Panc1 (cell line): ENCODE data around the gene MYH14. TPM values are rescaled to one million over a fixed set of nuclear protein-coding genes. Genes with fewer than 3 reads are reported as not detected.

ENCODE experiments used
- ATAC-seq: fragments of 200-7000 bp; cut with Tn5 transposase; 2 replicates; pipeline ENCODE4 v1.9.1; 2020; ENCODE audit warnings: mild to moderate bottlenecking, moderate library complexity
- BruUV-seq: library from RNA; stranded (reverse); fragments of 400-500 nt; replicated peaks from 2 replicates; lab custom pipeline; 2021; lab: Mats Ljungman, UMichigan
- CTCF ChIA-PET: fragments of 300-600 bp; sonication (Branson Sonifier 250); formaldehyde crosslinking; loops from one replicate; lab custom pipeline; 2022; ENCODE audit warnings: antibody characterized with exemption; lab: Charles Lee
- POLR2A ChIA-PET: fragments of 300-600 bp; sonication (Branson Sonifier 250); formaldehyde crosslinking; loops from one replicate; lab custom pipeline; 2022; ENCODE audit warnings: antibody characterized with exemption; lab: Charles Lee
- DNase-seq: peaks from one replicate; pipeline ENCODE4 v3.0.0-alpha.2; 2010; ENCODE audit warnings: low read depth, low spot score
- H3K27ac ChIP-seq: 2 replicates; pipeline ENCODE4 v1.5.1; 2011; ENCODE audit warnings: mild to moderate bottlenecking, low read length, inconsistent platforms
- H3K27me3 ChIP-seq: fragments of 200-500 bp; sonication (Bioruptor generic); 2 replicates; pipeline ENCODE4 v1.6.0; 2014; ENCODE audit warnings: low read length, inconsistent platforms; ENCODE audit not compliant: control insufficient read depth, insufficient read depth
- H3K36me3 ChIP-seq: fragments of 200-500 bp; sonication (Bioruptor generic); 2 replicates; pipeline ENCODE4 v1.5.1; 2014; ENCODE audit warnings: inconsistent platforms, mild to moderate bottlenecking, low read length, moderate library complexity; ENCODE audit not compliant: control insufficient read depth, insufficient read depth
- H3K4me1 ChIP-seq: 2 replicates; pipeline ENCODE4 v1.5.1; 2011; ENCODE audit warnings: inconsistent platforms, mild to moderate bottlenecking, low read length, moderate library complexity; ENCODE audit not compliant: control insufficient read depth, insufficient read depth
- H3K4me3 ChIP-seq, 2 experiments: 2 replicates each; pipeline ENCODE4 v1.5.1; 2011 to 2012; ENCODE audit warnings: low read depth in 2 of 2, low read length in 2 of 2, mild to moderate bottlenecking in 2 of 2, inconsistent platforms in 1 of 2, moderate library complexity in 1 of 2
- H3K9me3 ChIP-seq: fragments of 200-500 bp; sonication (Bioruptor generic); 2 replicates; pipeline ENCODE4 v1.5.1; 2014; ENCODE audit warnings: low read depth, mild to moderate bottlenecking, inconsistent platforms, low read length, moderate library complexity; ENCODE audit not compliant: control insufficient read depth, insufficient read depth
- CTCF ChIP-seq: fragments of 450-650 bp; IDR thresholded peaks from 2 replicates; pipeline ENCODE4 v1.5.1; 2017; ENCODE audit warnings: mild to moderate bottlenecking
- POLR2AphosphoS5 ChIP-seq: IDR thresholded peaks from 2 replicates; pipeline ENCODE4 v1.6.1; 2012; ENCODE audit warnings: mild to moderate bottlenecking, low read depth, low read length, moderate library complexity
- REST ChIP-seq, 2 experiments: IDR thresholded peaks; 2 replicates each; pipeline ENCODE4 v1.6.1; 2011 to 2012; ENCODE audit warnings: low read depth in 2 of 2, control low read depth in 1 of 2, low read length in 1 of 2, mild to moderate bottlenecking in 1 of 2, moderate library complexity in 1 of 2; ENCODE audit not compliant: insufficient read depth in 1 of 2
- SIN3A ChIP-seq: IDR thresholded peaks from 2 replicates; pipeline ENCODE4 v1.6.1; 2012; ENCODE audit warnings: low read depth, mild to moderate bottlenecking, low read length, moderate library complexity, borderline replicate concordance; ENCODE audit not compliant: insufficient read depth
- TCF7L2 ChIP-seq: IDR thresholded peaks from 2 replicates; pipeline ENCODE4 v1.6.1; 2011; ENCODE audit warnings: mild to moderate bottlenecking, low read depth, low read length, inconsistent platforms
- in situ Hi-C: cut with HindIII; loops from 2 replicates; pipeline ENCODE4 v1.10.0; 2016; ENCODE audit warnings: low sequenced_read_pairs, low pct_unique_long_range_greater_than_20kb
- intact Hi-C: fragments of 100-400 bp; cut with micrococcal nuclease; formaldehyde crosslinking; loops from one replicate; pipeline ENCODE4 v1.10.0; 2022; ENCODE audit not compliant: unreplicated experiment
- total RNA-seq: library from RNA; stranded (reverse); gene quantifications from one replicate; pipeline ENCODE4 v1.2.1, GENCODE V29; 2021; ENCODE audit not compliant: unreplicated experiment

The MYH14 gene
- total RNA-seq, 1 experiment from 2014 or later = 23.8 TPM

- DNase-seq = no peak
- Histone ChIP-seq H3K9me3 (no peaks in the 10 kb centered on the region), H3K27me3 (no peaks in the 10 kb centered on the region), H3K4me3 (no peak overlapping the region), H3K36me3 (no peaks in the 10 kb centered on the region), H3K27ac (no peak overlapping the region), H3K4me1 (no peaks in the 10 kb centered on the region)
- in situ Hi-C loops = no loop called here
- BruUV-seq = no TSS peak
- intact Hi-C loops = no loop called here
- ATAC-seq = no peak
- TF ChIP-seq TCF7L2 (no peak), SIN3A (no peak), POLR2AphosphoS5 (no peak), REST (IDR thresholded peaks at IDR 0.05; ENCODE audit: insufficient read depth in 1 of 2, low read depth in 2 of 2, low read length in 1 of 2) (no peak), CTCF (no peak)
- CTCF ChIA-PET = no interaction called here
- POLR2A ChIA-PET = no interaction called here
Measured at GRCh38 chr19:50213925-50214324, 10.5 kb downstream of the MYH14 start.

- ChIA-PET POLR2A (no interaction called here), CTCF (interaction anchor here (0.8 kb wide), 1 partner anchor 111 kb away, joined by 4 read pairs; no protein-coding TSS in a partner anchor)
- no peak overlapping the region for H3K27ac ChIP-seq
- no peak overlapping the region for H3K4me3 ChIP-seq
- ATAC-seq (no peak), DNase-seq (no peak)
- no TSS peak for BruUV-seq
- intact Hi-C loops = no loop called here
- no peaks in the 10 kb centered on the region for H3K9me3 ChIP-seq
- H3K27me3 ChIP-seq = no peaks in the 10 kb centered on the region
- H3K4me1 ChIP-seq = no peaks in the 10 kb centered on the region
- no peak for TF ChIP-seq TCF7L2
- no peak for TF ChIP-seq POLR2AphosphoS5
- no peak for TF ChIP-seq SIN3A
- TF ChIP-seq REST (IDR thresholded peaks at IDR 0.05; ENCODE audit: insufficient read depth in 1 of 2, low read depth in 2 of 2, low read length in 1 of 2) = no peak
- TF ChIP-seq CTCF = no peak
- in situ Hi-C loops = no loop called here
- H3K36me3 ChIP-seq = no peaks in the 10 kb centered on the region
Measured at GRCh38 chr19:50214699-50215543, 11.5 kb downstream of the MYH14 start.
